ENCODE data around the gene KCNAB1. TPM values are rescaled to one million over a fixed set of nuclear protein-coding genes. Genes with fewer than 3 reads are reported as not detected.
A peak's percentile ranks its signal among the peaks of the same experiment; 100 is the strongest.

Gene KCNAB1
- polyA plus RNA-seq, 1 donor (not counting 4 experiments of a cell fraction or from before 2014, with no cell fraction given) = 0.03 TPM

- no peak overlapping the region for H3K4me2 ChIP-seq (ENCODE audit: control insufficient read depth, extremely low read depth, insufficient read depth, low read depth, low read length)
- TF ChIP-seq EZH2 (IDR thresholded peaks at IDR 0.05; ENCODE audit: low read length) (no peak), CTCF (optimal IDR thresholded peaks at IDR 0.05 in 1 of 3, IDR thresholded peaks at IDR 0.05 in 1 of 3, conservative IDR thresholded peaks at IDR 0.05 in 1 of 3; ENCODE audit: extremely low read depth in 1 of 3, insufficient read depth in 2 of 3, low read length in 3 of 3) (no peak)
- no peaks in the 10 kb centered on the region for H3K79me2 ChIP-seq (ENCODE audit: control insufficient read depth, insufficient read depth, low read length)
- FAIRE-seq = peak; percentile 49
- DNase-seq (ENCODE audit: low read depth, low spot score) = no peak
- H3K9me1 ChIP-seq (ENCODE audit: control insufficient read depth, extremely low read depth, insufficient read depth, low read length) = no peaks in the 10 kb centered on the region
- H3K4me1 ChIP-seq (ENCODE audit: control insufficient read depth, extremely low read depth, insufficient read depth, low read length) = no peaks in the 10 kb centered on the region
- H3K9ac ChIP-seq (ENCODE audit: control insufficient read depth, extremely low read depth, insufficient read depth, low read length) = no peak overlapping the region
- no peaks in the 10 kb centered on the region for H4K20me1 ChIP-seq (ENCODE audit: control insufficient read depth, extremely low read depth, insufficient read depth, low read length)
- no peak overlapping the region for H3K27ac ChIP-seq (ENCODE audit: control insufficient read depth, insufficient read depth, low read length)
- H3K27me3 ChIP-seq (ENCODE audit: control insufficient read depth, extremely low read depth, insufficient read depth, low read length) = no peaks in the 10 kb centered on the region
- H3K36me3 ChIP-seq (ENCODE audit: control insufficient read depth in 2 of 2, extremely low read depth in 1 of 2, insufficient read depth in 2 of 2, low read length in 2 of 2) = no peaks in the 10 kb centered on the region
- dilution Hi-C loops (cut with MboI; ENCODE audit: extremely low pct_ligation_motif_present, low sequenced_read_pairs) = no loop called here
- H3K4me3 ChIP-seq (ENCODE audit: control insufficient read depth in 2 of 3, extremely low read depth in 1 of 3, insufficient read depth in 2 of 3, low read depth in 1 of 3, low read length in 3 of 3) = no peak overlapping the region
- no peak overlapping the region for H2AFZ ChIP-seq (ENCODE audit: control insufficient read depth, low read length)
- no peaks in the 10 kb centered on the region for H3K9me3 ChIP-seq (ENCODE audit: control insufficient read depth, low read depth, low read length)
Observed at GRCh38 chr3:156246961-156247725, 126.8 kb downstream of the KCNAB1 start.

- no peak for TF ChIP-seq EZH2 (IDR thresholded peaks at IDR 0.05; ENCODE audit: low read length)
- Histone ChIP-seq H3K79me2 (ENCODE audit: control insufficient read depth, insufficient read depth, low read length) (no peaks in the 10 kb centered on the region), H3K9ac (ENCODE audit: control insufficient read depth, extremely low read depth, insufficient read depth, low read length) (no peak overlapping the region), H3K27ac (ENCODE audit: control insufficient read depth, insufficient read depth, low read length) (no peak overlapping the region), H3K9me1 (ENCODE audit: control insufficient read depth, extremely low read depth, insufficient read depth, low read length) (no peaks in the 10 kb centered on the region), H4K20me1 (ENCODE audit: control insufficient read depth, extremely low read depth, insufficient read depth, low read length) (no peaks in the 10 kb centered on the region), H3K4me1 (ENCODE audit: control insufficient read depth, extremely low read depth, insufficient read depth, low read length) (no peaks in the 10 kb centered on the region), H3K27me3 (ENCODE audit: control insufficient read depth, extremely low read depth, insufficient read depth, low read length) (no peaks in the 10 kb centered on the region), H3K4me3 (ENCODE audit: control insufficient read depth in 2 of 3, extremely low read depth in 1 of 3, insufficient read depth in 2 of 3, low read depth in 1 of 3, low read length in 3 of 3) (no peak overlapping the region), H3K36me3 (ENCODE audit: control insufficient read depth in 2 of 2, extremely low read depth in 1 of 2, insufficient read depth in 2 of 2, low read length in 2 of 2) (no peaks in the 10 kb centered on the region), H2AFZ (ENCODE audit: control insufficient read depth, low read length) (no peak overlapping the region), H3K9me3 (ENCODE audit: control insufficient read depth, low read depth, low read length) (no peaks in the 10 kb centered on the region), H3K4me2 (ENCODE audit: control insufficient read depth, extremely low read depth, insufficient read depth, low read depth, low read length) (no peak overlapping the region)
- DNase-seq (ENCODE audit: low read depth, low spot score) (no peak), FAIRE-seq (no peak)
- dilution Hi-C loops (cut with MboI; ENCODE audit: extremely low pct_ligation_motif_present, low sequenced_read_pairs) = no loop called here
Observed at GRCh38 chr3:156250550-156250949, 130.2 kb downstream of the KCNAB1 start.

Measured in keratinocyte (primary cell).